WTC11 (cell line): ENCODE results near the gene DHX34. TPM values are rescaled to one million over a fixed set of nuclear protein-coding genes. Genes with fewer than 3 reads are reported as not detected.

Experiments
- ATAC-seq: fragments of 200-7000 bp; cut with Tn5 transposase; 2 replicates; pipeline ENCODE4 v1.10.0; 2021; ENCODE audit warnings: mild to moderate bottlenecking, moderate library complexity
- CTCF ChIA-PET: fragments of 300-600 bp; sonication (Branson Sonifier 250); formaldehyde crosslinking; loops from one replicate; lab custom pipeline; 2021; ENCODE audit warnings: antibody characterized with exemption; lab: Charles Lee
- POLR2A ChIA-PET: fragments of 350-600 bp; sonication (Branson Sonifier 250); formaldehyde crosslinking; loops from one replicate; lab custom pipeline; 2021; ENCODE audit warnings: antibody characterized with exemption; lab: Charles Lee
- DNase-seq: peaks from one replicate; pipeline ENCODE4 v3.0.0; 2021; ENCODE audit warnings: low spot score
- H3K27ac Mint-ChIP-seq: 2 replicates; pipeline ENCODE4 v1.8.0; 2021; ENCODE audit warnings: mixed read lengths
- H3K27me3 Mint-ChIP-seq: 2 replicates; pipeline ENCODE4 v1.8.0; 2021; ENCODE audit warnings: low read depth, mild to moderate bottlenecking, moderate library complexity, mixed read lengths
- H3K36me3 Mint-ChIP-seq: 2 replicates; pipeline ENCODE4 v1.8.0; 2021; ENCODE audit warnings: mixed read lengths
- H3K4me1 Mint-ChIP-seq: 2 replicates; pipeline ENCODE4 v1.8.0; 2022; ENCODE audit warnings: mixed read lengths
- H3K4me3 Mint-ChIP-seq: 2 replicates; pipeline ENCODE4 v1.8.0; 2021; ENCODE audit warnings: mild to moderate bottlenecking, moderate library complexity, mixed read lengths
- H3K9me3 Mint-ChIP-seq: 2 replicates; pipeline ENCODE4 v1.8.0; 2021; ENCODE audit warnings: mixed read lengths
- ESRRA ChIP-seq: sonication (generic); formaldehyde crosslinking; IDR thresholded peaks from 2 replicates; pipeline ENCODE4 v1.8.1; 2022; ENCODE audit warnings: mild to moderate bottlenecking, missing genetic modification reagents, borderline replicate concordance
- FOXJ3 ChIP-seq: sonication (generic); formaldehyde crosslinking; IDR thresholded peaks from 2 replicates; pipeline ENCODE4 v1.9.0; 2021; ENCODE audit warnings: missing genetic modification reagents, mild to moderate bottlenecking, borderline replicate concordance
- FOXK1 ChIP-seq: sonication (generic); formaldehyde crosslinking; IDR thresholded peaks from 2 replicates; pipeline ENCODE4 v1.8.0; 2022; ENCODE audit warnings: mild to moderate bottlenecking, moderate library complexity, missing genetic modification reagents
- JUN ChIP-seq: sonication (generic); formaldehyde crosslinking; IDR thresholded peaks from 2 replicates; pipeline ENCODE4 v1.8.0; 2023; ENCODE audit warnings: mild to moderate bottlenecking, missing genetic modification reagents
- KAT7 ChIP-seq: sonication (generic); formaldehyde crosslinking; IDR thresholded peaks from 2 replicates; pipeline ENCODE4 v1.8.1; 2023; ENCODE audit warnings: missing genetic modification reagents, mild to moderate bottlenecking, borderline replicate concordance
- NFATC4 ChIP-seq: fragments of 250-450 bp; sonication (Bioruptor Pico); IDR thresholded peaks from 2 replicates; pipeline ENCODE4 v1.9.0; 2021; ENCODE audit warnings: mild to moderate bottlenecking
- PRRX2 ChIP-seq: fragments of 250-450 bp; sonication (Bioruptor Pico); IDR thresholded peaks from 2 replicates; pipeline ENCODE4 v1.8.0; 2021; ENCODE audit warnings: mild to moderate bottlenecking
- TP53 ChIP-seq: sonication (generic); formaldehyde crosslinking; IDR thresholded peaks from 2 replicates; pipeline ENCODE4 v1.8.1; 2023; ENCODE audit warnings: mild to moderate bottlenecking, missing genetic modification reagents
- ZNF138 ChIP-seq: sonication (generic); formaldehyde crosslinking; conservative IDR thresholded peaks from 2 replicates; pipeline ENCODE4 v1.8.1; 2022; ENCODE audit warnings: mild to moderate bottlenecking, moderate library complexity, missing genetic modification reagents
- ZNF219 ChIP-seq: sonication (generic); formaldehyde crosslinking; IDR thresholded peaks from 2 replicates; pipeline ENCODE4 v1.8.0; 2023; ENCODE audit warnings: missing genetic modification reagents, mild to moderate bottlenecking, borderline replicate concordance
- ZNF232 ChIP-seq: sonication (generic); formaldehyde crosslinking; IDR thresholded peaks from 2 replicates; pipeline ENCODE4 v1.8.0; 2022; ENCODE audit warnings: mild to moderate bottlenecking, missing genetic modification reagents
- total RNA-seq: library from RNA; stranded (reverse); gene quantifications from 3 replicates; pipeline ENCODE4 v1.2.3, GENCODE V29; 2021
- TF ChIP-seq, protein P1 (sequence below): sonication (generic); formaldehyde crosslinking; IDR thresholded peaks from 2 replicates; pipeline ENCODE4 v1.8.1; 2023; ENCODE audit warnings: mild to moderate bottlenecking, missing genetic modification reagents
- TF ChIP-seq, protein P2 (sequence below): sonication (generic); formaldehyde crosslinking; IDR thresholded peaks from 2 replicates; pipeline ENCODE4 v1.8.0; 2023; ENCODE audit warnings: mild to moderate bottlenecking, missing genetic modification reagents
- TF ChIP-seq, protein P3 (sequence below): sonication (generic); formaldehyde crosslinking; IDR thresholded peaks from 2 replicates; pipeline ENCODE4 v1.8.0; 2023; ENCODE audit warnings: missing genetic modification reagents
- TF ChIP-seq, protein P4 (sequence below): fragments of 250-450 bp; sonication (Bioruptor Pico); IDR thresholded peaks from 2 replicates; pipeline ENCODE4 v2.1.2; 2022; ENCODE audit warnings: mild to moderate bottlenecking, moderate library complexity
- TF ChIP-seq, protein P5 (sequence below): sonication (generic); formaldehyde crosslinking; IDR thresholded peaks from 2 replicates; pipeline ENCODE4 v1.8.0; 2022; ENCODE audit warnings: mild to moderate bottlenecking, missing genetic modification reagents
- TF ChIP-seq, protein P6 (sequence below): sonication (generic); formaldehyde crosslinking; IDR thresholded peaks from 2 replicates; pipeline ENCODE4 v1.8.1; 2022; ENCODE audit warnings: low read depth, mild to moderate bottlenecking, moderate library complexity, missing genetic modification reagents, borderline replicate concordance
- TF ChIP-seq, protein P7 (sequence below): sonication (generic); formaldehyde crosslinking; IDR thresholded peaks from 2 replicates; pipeline ENCODE4 v1.8.1; 2023; ENCODE audit warnings: mild to moderate bottlenecking, missing genetic modification reagents, moderate library complexity
- TF ChIP-seq, protein P8 (sequence below): sonication (generic); formaldehyde crosslinking; IDR thresholded peaks from 2 replicates; pipeline ENCODE4 v1.8.1; 2023; ENCODE audit warnings: mild to moderate bottlenecking, missing genetic modification reagents
- TF ChIP-seq, protein P9 (sequence below): sonication (generic); formaldehyde crosslinking; conservative IDR thresholded peaks from 2 replicates; pipeline ENCODE4 v1.8.1; 2022; ENCODE audit warnings: mild to moderate bottlenecking, missing genetic modification reagents

DHX34 gene
- total RNA-seq, 1 experiment from 2014 or later: 35.6 TPM

DNA sequence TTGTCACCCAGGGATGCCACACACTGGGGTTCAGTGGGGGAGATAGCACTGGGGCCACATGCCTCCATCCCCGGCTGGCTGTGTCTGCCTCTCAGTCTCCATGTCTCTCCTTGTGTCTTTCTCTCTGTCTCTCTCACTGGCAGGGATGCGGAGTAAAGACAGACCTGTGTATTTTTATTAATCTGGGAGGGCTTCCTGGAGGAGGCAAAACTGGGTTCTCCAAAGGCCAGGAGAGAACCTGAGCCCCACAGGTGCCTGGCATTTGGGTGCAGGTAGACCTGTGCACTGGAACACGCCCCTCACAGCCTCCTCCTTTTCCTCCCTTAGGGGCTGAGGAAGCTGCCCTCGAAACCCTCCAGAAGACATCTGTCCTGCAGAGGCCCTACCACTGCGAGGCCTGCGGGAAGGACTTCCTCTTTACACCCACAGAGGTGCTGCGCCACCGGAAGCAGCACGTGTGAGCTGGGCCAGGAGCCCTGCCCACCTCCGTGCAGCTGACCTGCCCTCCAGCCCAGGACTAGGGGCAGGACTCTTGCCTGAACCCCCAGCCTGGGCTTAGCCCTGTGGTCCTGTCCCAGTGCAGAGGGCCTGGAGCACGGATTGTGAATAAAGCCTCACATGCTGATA lies 32.7 kb downstream of the DHX34 start:
- ChIA-PET POLR2A (interaction anchor here (1.6 kb wide), 1 partner anchor 10 kb away, joined by 6 read pairs; no protein-coding TSS in a partner anchor), CTCF (interaction anchor here (1.3 to 4.6 kb wide), 2 partner anchors 9 to 47 kb away, joined by 6 to 29 read pairs; no protein-coding TSS in a partner anchor)
- Mint-ChIP-seq H3K4me3 (no peak overlapping the region), H3K27ac (no peak overlapping the region), H3K4me1 (peaks cover 7% of the 10 kb centered on the region; the same call in 1 of the 2 replicates)
- ATAC-seq (no peak), DNase-seq (no peak)
- TF ChIP-seq, protein P1, sequence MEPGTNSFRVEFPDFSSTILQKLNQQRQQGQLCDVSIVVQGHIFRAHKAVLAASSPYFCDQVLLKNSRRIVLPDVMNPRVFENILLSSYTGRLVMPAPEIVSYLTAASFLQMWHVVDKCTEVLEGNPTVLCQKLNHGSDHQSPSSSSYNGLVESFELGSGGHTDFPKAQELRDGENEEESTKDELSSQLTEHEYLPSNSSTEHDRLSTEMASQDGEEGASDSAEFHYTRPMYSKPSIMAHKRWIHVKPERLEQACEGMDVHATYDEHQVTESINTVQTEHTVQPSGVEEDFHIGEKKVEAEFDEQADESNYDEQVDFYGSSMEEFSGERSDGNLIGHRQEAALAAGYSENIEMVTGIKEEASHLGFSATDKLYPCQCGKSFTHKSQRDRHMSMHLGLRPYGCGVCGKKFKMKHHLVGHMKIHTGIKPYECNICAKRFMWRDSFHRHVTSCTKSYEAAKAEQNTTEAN (CRISPR knock-in tag): no peak
- TF ChIP-seq FOXJ3 (CRISPR knock-in tag) (no peak), FOXK1 (CRISPR knock-in tag) (no peak), KAT7 (CRISPR knock-in tag) (no peak), ESRRA (CRISPR knock-in tag) (no peak), NFATC4 (CRISPR knock-in tag) (no peak), JUN (CRISPR knock-in tag) (no peak), PRRX2 (no peak), ZNF138 (CRISPR knock-in tag) (no peak), ZNF232 (no peak), ZNF219 (no peak), TP53 (CRISPR knock-in tag) (no peak)
- TF ChIP-seq, protein P2, sequence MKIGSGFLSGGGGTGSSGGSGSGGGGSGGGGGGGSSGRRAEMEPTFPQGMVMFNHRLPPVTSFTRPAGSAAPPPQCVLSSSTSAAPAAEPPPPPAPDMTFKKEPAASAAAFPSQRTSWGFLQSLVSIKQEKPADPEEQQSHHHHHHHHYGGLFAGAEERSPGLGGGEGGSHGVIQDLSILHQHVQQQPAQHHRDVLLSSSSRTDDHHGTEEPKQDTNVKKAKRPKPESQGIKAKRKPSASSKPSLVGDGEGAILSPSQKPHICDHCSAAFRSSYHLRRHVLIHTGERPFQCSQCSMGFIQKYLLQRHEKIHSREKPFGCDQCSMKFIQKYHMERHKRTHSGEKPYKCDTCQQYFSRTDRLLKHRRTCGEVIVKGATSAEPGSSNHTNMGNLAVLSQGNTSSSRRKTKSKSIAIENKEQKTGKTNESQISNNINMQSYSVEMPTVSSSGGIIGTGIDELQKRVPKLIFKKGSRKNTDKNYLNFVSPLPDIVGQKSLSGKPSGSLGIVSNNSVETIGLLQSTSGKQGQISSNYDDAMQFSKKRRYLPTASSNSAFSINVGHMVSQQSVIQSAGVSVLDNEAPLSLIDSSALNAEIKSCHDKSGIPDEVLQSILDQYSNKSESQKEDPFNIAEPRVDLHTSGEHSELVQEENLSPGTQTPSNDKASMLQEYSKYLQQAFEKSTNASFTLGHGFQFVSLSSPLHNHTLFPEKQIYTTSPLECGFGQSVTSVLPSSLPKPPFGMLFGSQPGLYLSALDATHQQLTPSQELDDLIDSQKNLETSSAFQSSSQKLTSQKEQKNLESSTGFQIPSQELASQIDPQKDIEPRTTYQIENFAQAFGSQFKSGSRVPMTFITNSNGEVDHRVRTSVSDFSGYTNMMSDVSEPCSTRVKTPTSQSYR: no peak
- TF ChIP-seq, protein P3, sequence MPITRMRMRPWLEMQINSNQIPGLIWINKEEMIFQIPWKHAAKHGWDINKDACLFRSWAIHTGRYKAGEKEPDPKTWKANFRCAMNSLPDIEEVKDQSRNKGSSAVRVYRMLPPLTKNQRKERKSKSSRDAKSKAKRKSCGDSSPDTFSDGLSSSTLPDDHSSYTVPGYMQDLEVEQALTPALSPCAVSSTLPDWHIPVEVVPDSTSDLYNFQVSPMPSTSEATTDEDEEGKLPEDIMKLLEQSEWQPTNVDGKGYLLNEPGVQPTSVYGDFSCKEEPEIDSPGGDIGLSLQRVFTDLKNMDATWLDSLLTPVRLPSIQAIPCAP: no peak
- TF ChIP-seq, protein P4, sequence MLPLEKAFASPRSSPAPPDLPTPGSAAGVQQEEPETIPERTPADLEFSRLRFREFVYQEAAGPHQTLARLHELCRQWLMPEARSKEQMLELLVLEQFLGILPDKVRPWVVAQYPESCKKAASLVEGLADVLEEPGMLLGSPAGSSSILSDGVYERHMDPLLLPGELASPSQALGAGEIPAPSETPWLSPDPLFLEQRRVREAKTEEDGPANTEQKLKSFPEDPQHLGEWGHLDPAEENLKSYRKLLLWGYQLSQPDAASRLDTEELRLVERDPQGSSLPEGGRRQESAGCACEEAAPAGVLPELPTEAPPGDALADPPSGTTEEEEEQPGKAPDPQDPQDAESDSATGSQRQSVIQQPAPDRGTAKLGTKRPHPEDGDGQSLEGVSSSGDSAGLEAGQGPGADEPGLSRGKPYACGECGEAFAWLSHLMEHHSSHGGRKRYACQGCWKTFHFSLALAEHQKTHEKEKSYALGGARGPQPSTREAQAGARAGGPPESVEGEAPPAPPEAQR: no peak
- TF ChIP-seq, protein P5, sequence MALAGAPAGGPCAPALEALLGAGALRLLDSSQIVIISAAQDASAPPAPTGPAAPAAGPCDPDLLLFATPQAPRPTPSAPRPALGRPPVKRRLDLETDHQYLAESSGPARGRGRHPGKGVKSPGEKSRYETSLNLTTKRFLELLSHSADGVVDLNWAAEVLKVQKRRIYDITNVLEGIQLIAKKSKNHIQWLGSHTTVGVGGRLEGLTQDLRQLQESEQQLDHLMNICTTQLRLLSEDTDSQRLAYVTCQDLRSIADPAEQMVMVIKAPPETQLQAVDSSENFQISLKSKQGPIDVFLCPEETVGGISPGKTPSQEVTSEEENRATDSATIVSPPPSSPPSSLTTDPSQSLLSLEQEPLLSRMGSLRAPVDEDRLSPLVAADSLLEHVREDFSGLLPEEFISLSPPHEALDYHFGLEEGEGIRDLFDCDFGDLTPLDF (CRISPR knock-in tag): no peak
- TF ChIP-seq, protein P6, sequence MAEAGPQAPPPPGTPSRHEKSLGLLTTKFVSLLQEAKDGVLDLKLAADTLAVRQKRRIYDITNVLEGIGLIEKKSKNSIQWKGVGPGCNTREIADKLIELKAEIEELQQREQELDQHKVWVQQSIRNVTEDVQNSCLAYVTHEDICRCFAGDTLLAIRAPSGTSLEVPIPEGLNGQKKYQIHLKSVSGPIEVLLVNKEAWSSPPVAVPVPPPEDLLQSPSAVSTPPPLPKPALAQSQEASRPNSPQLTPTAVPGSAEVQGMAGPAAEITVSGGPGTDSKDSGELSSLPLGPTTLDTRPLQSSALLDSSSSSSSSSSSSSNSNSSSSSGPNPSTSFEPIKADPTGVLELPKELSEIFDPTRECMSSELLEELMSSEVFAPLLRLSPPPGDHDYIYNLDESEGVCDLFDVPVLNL (CRISPR knock-in tag): no peak
- TF ChIP-seq, protein P7, sequence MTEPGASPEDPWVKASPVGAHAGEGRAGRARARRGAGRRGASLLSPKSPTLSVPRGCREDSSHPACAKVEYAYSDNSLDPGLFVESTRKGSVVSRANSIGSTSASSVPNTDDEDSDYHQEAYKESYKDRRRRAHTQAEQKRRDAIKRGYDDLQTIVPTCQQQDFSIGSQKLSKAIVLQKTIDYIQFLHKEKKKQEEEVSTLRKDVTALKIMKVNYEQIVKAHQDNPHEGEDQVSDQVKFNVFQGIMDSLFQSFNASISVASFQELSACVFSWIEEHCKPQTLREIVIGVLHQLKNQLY: no peak
- TF ChIP-seq, protein P8, sequence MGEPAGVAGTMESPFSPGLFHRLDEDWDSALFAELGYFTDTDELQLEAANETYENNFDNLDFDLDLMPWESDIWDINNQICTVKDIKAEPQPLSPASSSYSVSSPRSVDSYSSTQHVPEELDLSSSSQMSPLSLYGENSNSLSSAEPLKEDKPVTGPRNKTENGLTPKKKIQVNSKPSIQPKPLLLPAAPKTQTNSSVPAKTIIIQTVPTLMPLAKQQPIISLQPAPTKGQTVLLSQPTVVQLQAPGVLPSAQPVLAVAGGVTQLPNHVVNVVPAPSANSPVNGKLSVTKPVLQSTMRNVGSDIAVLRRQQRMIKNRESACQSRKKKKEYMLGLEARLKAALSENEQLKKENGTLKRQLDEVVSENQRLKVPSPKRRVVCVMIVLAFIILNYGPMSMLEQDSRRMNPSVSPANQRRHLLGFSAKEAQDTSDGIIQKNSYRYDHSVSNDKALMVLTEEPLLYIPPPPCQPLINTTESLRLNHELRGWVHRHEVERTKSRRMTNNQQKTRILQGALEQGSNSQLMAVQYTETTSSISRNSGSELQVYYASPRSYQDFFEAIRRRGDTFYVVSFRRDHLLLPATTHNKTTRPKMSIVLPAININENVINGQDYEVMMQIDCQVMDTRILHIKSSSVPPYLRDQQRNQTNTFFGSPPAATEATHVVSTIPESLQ (CRISPR knock-in tag): no peak
- TF ChIP-seq, protein P9, sequence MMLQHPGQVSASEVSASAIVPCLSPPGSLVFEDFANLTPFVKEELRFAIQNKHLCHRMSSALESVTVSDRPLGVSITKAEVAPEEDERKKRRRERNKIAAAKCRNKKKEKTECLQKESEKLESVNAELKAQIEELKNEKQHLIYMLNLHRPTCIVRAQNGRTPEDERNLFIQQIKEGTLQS (CRISPR knock-in tag): no peak
- TF ChIP-seq, all 79 proteins: peak for 0
- no peaks in the 10 kb centered on the region for H3K27me3 Mint-ChIP-seq
- peaks cover 33% of the 10 kb centered on the region for H3K36me3 Mint-ChIP-seq
- no peaks in the 10 kb centered on the region for H3K9me3 Mint-ChIP-seq
